ENCODE results near the gene UPK2.
"Not testable (repeated sequence)": the region's sequence is repeated elsewhere in the genome, so short reads cannot be mapped to it uniquely, and the experiment has no call there.

- TF ChIP-seq, protein P1, sequence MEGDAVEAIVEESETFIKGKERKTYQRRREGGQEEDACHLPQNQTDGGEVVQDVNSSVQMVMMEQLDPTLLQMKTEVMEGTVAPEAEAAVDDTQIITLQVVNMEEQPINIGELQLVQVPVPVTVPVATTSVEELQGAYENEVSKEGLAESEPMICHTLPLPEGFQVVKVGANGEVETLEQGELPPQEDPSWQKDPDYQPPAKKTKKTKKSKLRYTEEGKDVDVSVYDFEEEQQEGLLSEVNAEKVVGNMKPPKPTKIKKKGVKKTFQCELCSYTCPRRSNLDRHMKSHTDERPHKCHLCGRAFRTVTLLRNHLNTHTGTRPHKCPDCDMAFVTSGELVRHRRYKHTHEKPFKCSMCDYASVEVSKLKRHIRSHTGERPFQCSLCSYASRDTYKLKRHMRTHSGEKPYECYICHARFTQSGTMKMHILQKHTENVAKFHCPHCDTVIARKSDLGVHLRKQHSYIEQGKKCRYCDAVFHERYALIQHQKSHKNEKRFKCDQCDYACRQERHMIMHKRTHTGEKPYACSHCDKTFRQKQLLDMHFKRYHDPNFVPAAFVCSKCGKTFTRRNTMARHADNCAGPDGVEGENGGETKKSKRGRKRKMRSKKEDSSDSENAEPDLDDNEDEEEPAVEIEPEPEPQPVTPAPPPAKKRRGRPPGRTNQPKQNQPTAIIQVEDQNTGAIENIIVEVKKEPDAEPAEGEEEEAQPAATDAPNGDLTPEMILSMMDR (IDR thresholded peaks at IDR 0.05): not testable (repeated sequence)
- TF ChIP-seq RFX5 (IDR thresholded peaks at IDR 0.05); EP300 (IDR thresholded peaks at IDR 0.05); POLR2A (IDR thresholded peaks at IDR 0.05; ENCODE audit: low read length); GATA3 (IDR thresholded peaks at IDR 0.05; ENCODE audit: borderline replicate concordance); TP53 (CRISPR knock-in tag; IDR thresholded peaks at IDR 0.05): not testable (repeated sequence)
- TF ChIP-seq, protein P2, sequence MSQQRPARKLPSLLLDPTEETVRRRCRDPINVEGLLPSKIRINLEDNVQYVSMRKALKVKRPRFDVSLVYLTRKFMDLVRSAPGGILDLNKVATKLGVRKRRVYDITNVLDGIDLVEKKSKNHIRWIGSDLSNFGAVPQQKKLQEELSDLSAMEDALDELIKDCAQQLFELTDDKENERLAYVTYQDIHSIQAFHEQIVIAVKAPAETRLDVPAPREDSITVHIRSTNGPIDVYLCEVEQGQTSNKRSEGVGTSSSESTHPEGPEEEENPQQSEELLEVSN (IDR thresholded peaks at IDR 0.05; ENCODE audit: borderline replicate concordance, low read depth): not testable (repeated sequence)
These were observed 2.1 kb upstream of the UPK2 start for GRCh38 chr11:118953976-118954375.

Measured in A549 (cell line).